SHP77 (cell line): ENCODE results near the gene ZSWIM6.
"Not testable (repeated sequence)": the region's sequence is repeated elsewhere in the genome, so short reads cannot be mapped to it uniquely, and the experiment has no call there.

Source experiments
- DNase-seq, 2 experiments: peaks; one replicate each; lab custom pipeline; 2025; lab: John Stamatoyannopoulos, UW

Gene ZSWIM6

GRCh38 chr5:61407706-61408270 lies 75.7 kb downstream of the ZSWIM6 start:
- DNase-seq = no peak

- DNase-seq = peak; percentile 96 to 98
Observed at GRCh38 chr5:61408476-61409168, 76.6 kb downstream of the ZSWIM6 start.

GRCh38 chr5:61409568-61409967 lies 77.5 kb downstream of the ZSWIM6 start:
- DNase-seq = no peak

GRCh38 chr5:61410811-61411210 lies 78.8 kb downstream of the ZSWIM6 start:
- DNase-seq = no peak

GRCh38 chr5:61412361-61412760 lies 80.3 kb downstream of the ZSWIM6 start:
- no peak for DNase-seq

- not testable (repeated sequence) for DNase-seq
Observed at GRCh38 chr5:61413205-61413604, 81.1 kb downstream of the ZSWIM6 start.

- no peak for DNase-seq
Observed at GRCh38 chr5:61414806-61415205, 82.7 kb downstream of the ZSWIM6 start.

GRCh38 chr5:61416010-61416409 lies 84.0 kb downstream of the ZSWIM6 start:
- DNase-seq = no peak

- no peak for DNase-seq
Observed at GRCh38 chr5:61416420-61416819, 84.4 kb downstream of the ZSWIM6 start.

- DNase-seq = no peak
Observed at GRCh38 chr5:61417340-61417739, 85.3 kb downstream of the ZSWIM6 start.

- DNase-seq = no peak
Observed at GRCh38 chr5:61417851-61418250, 85.8 kb downstream of the ZSWIM6 start.

- DNase-seq = no peak
Observed at GRCh38 chr5:61419106-61419505, 87.0 kb downstream of the ZSWIM6 start.

GRCh38 chr5:61420016-61420415 lies 88.0 kb downstream of the ZSWIM6 start:
- no peak for DNase-seq

- DNase-seq = not testable (repeated sequence)
Observed at GRCh38 chr5:61421262-61421661, 89.2 kb downstream of the ZSWIM6 start.

GRCh38 chr5:61423487-61424145 lies 91.6 kb downstream of the ZSWIM6 start:
- DNase-seq = no peak

- DNase-seq = no peak
Observed at GRCh38 chr5:61425918-61426317, 93.9 kb downstream of the ZSWIM6 start.

- no peak for DNase-seq
Observed at GRCh38 chr5:61429906-61430305, 97.8 kb downstream of the ZSWIM6 start.

GRCh38 chr5:61431923-61432620 lies 100.0 kb downstream of the ZSWIM6 start:
- DNase-seq = no peak

- no peak for DNase-seq
Observed at GRCh38 chr5:61435368-61435767, 103.3 kb downstream of the ZSWIM6 start.

- no peak for DNase-seq
Observed at GRCh38 chr5:61438298-61438970, 106.4 kb downstream of the ZSWIM6 start.

GRCh38 chr5:61440086-61440485 lies 108.0 kb downstream of the ZSWIM6 start:
- no peak for DNase-seq

- DNase-seq = no peak
Observed at GRCh38 chr5:61440596-61440995, 108.5 kb downstream of the ZSWIM6 start.
